Stomach (tissue), 4 donors: ENCODE results near the gene CWF19L2.

Source experiments
- EP300 ChIP-seq: sonication (generic); formaldehyde crosslinking; IDR thresholded peaks from one replicate; pipeline ENCODE4 v1.6.1; 2017; ENCODE audit warnings: antibody characterized with exemption
- TF ChIP-seq, protein P1 (sequence below), 7 experiments: fragments of 450-650 bp in 4 of 7; fragments of 200-600 bp in 3 of 7; sonication (generic) in 3 of 7; IDR thresholded peaks; one replicate each; pipeline ENCODE4 v1.5.1; 2016 to 2019; ENCODE audit warnings: antibody characterized with exemption in 7 of 7, control low read depth in 2 of 7, mild to moderate bottlenecking in 1 of 7

DNA sequence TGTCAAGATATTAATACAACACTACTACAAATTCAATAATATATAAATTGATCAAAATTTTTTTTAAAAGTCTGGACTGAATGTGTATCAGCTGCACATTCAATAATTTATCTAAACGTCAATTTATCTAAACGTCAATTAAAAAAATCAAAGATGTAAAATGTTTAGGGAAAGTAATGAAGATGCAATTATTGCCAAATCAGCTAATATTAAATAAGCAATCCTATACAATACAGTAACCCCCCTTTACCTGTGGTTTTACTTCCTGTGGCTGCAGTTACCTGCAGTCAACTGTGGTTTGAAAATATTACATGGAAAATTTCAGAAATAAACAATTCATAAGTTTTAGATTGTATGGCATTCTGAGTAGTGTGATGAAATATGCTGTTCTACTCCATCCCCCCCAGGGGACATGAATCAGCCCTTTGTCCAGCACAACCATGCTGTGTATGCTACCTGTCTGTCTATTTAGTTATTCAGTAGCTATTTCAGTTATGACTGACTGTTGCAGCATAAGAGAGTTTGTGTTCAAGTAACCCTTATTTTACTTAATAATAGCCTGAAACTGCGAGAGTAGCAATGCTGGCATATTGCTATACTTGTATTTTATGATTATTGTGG is 72.2 kb downstream of the CWF19L2 start:
- TF ChIP-seq, protein P1, sequence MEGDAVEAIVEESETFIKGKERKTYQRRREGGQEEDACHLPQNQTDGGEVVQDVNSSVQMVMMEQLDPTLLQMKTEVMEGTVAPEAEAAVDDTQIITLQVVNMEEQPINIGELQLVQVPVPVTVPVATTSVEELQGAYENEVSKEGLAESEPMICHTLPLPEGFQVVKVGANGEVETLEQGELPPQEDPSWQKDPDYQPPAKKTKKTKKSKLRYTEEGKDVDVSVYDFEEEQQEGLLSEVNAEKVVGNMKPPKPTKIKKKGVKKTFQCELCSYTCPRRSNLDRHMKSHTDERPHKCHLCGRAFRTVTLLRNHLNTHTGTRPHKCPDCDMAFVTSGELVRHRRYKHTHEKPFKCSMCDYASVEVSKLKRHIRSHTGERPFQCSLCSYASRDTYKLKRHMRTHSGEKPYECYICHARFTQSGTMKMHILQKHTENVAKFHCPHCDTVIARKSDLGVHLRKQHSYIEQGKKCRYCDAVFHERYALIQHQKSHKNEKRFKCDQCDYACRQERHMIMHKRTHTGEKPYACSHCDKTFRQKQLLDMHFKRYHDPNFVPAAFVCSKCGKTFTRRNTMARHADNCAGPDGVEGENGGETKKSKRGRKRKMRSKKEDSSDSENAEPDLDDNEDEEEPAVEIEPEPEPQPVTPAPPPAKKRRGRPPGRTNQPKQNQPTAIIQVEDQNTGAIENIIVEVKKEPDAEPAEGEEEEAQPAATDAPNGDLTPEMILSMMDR (IDR thresholded peaks at IDR 0.05) = no peak
- TF ChIP-seq EP300 = no peak
